Measurements from ENCODE around the gene APOL2.
"Not testable (repeated sequence)": the region's sequence is repeated elsewhere in the genome, so short reads cannot be mapped to it uniquely, and the experiment has no call there.

Gene APOL2

GRCh38 chr22:36267058-36267457 is 27.7 kb upstream of the APOL2 start:
- H3K36me3 ChIP-seq (ENCODE audit: insufficient read depth, low read length): no peaks in the 10 kb centered on the region
- H4K20me1 ChIP-seq (ENCODE audit: insufficient read depth, low read length): no peaks in the 10 kb centered on the region
- H3K4me3 ChIP-seq (ENCODE audit: low read depth, low read length, poor library complexity, severe bottlenecking): no peak overlapping the region
- H3K79me2 ChIP-seq (ENCODE audit: insufficient read depth, low read length): no peaks in the 10 kb centered on the region
- H3K9me3 ChIP-seq (ENCODE audit: low read length): no peaks in the 10 kb centered on the region
- H3K4me1 ChIP-seq (ENCODE audit: insufficient read depth, low read length, severe bottlenecking): no peaks in the 10 kb centered on the region
- H2AFZ ChIP-seq (ENCODE audit: low read length): no peak overlapping the region
- no peak overlapping the region for H3K27ac ChIP-seq (ENCODE audit: low read depth, low read length, poor library complexity, severe bottlenecking)
- no peaks in the 10 kb centered on the region for H3K9me2 ChIP-seq (ENCODE audit: low read depth, low read length)
- H3K27me3 ChIP-seq (ENCODE audit: insufficient read depth, low read length): no peaks in the 10 kb centered on the region
- no peak overlapping the region for H3K9ac ChIP-seq (ENCODE audit: low read length)
- no peak for TF ChIP-seq EZH2 (IDR thresholded peaks at IDR 0.05; ENCODE audit: borderline replicate concordance, low read length)
- TF ChIP-seq, protein P1, sequence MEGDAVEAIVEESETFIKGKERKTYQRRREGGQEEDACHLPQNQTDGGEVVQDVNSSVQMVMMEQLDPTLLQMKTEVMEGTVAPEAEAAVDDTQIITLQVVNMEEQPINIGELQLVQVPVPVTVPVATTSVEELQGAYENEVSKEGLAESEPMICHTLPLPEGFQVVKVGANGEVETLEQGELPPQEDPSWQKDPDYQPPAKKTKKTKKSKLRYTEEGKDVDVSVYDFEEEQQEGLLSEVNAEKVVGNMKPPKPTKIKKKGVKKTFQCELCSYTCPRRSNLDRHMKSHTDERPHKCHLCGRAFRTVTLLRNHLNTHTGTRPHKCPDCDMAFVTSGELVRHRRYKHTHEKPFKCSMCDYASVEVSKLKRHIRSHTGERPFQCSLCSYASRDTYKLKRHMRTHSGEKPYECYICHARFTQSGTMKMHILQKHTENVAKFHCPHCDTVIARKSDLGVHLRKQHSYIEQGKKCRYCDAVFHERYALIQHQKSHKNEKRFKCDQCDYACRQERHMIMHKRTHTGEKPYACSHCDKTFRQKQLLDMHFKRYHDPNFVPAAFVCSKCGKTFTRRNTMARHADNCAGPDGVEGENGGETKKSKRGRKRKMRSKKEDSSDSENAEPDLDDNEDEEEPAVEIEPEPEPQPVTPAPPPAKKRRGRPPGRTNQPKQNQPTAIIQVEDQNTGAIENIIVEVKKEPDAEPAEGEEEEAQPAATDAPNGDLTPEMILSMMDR (IDR thresholded peaks at IDR 0.05; ENCODE audit: low read length): no peak
- no peaks in the 10 kb centered on the region for H3F3A ChIP-seq (ENCODE audit: insufficient read depth, low read length)
- H3K4me2 ChIP-seq (ENCODE audit: low read length): no peak overlapping the region

GRCh38 chr22:36263886-36264664 is 24.7 kb upstream of the APOL2 start:
- not testable (repeated sequence) for H3K9ac ChIP-seq (ENCODE audit: low read length); H3K4me2 ChIP-seq (ENCODE audit: low read length); H3F3A ChIP-seq (ENCODE audit: insufficient read depth, low read length); H3K27ac ChIP-seq (ENCODE audit: low read depth, low read length, poor library complexity, severe bottlenecking); H3K4me3 ChIP-seq (ENCODE audit: low read depth, low read length, poor library complexity, severe bottlenecking); H3K9me3 ChIP-seq (ENCODE audit: low read length); H3K79me2 ChIP-seq (ENCODE audit: insufficient read depth, low read length); H4K20me1 ChIP-seq (ENCODE audit: insufficient read depth, low read length); H2AFZ ChIP-seq (ENCODE audit: low read length); H3K27me3 ChIP-seq (ENCODE audit: insufficient read depth, low read length); H3K36me3 ChIP-seq (ENCODE audit: insufficient read depth, low read length); H3K9me2 ChIP-seq (ENCODE audit: low read depth, low read length)
- peaks cover 16% of the 10 kb centered on the region for H3K4me1 ChIP-seq (ENCODE audit: insufficient read depth, low read length, severe bottlenecking)

DNA sequence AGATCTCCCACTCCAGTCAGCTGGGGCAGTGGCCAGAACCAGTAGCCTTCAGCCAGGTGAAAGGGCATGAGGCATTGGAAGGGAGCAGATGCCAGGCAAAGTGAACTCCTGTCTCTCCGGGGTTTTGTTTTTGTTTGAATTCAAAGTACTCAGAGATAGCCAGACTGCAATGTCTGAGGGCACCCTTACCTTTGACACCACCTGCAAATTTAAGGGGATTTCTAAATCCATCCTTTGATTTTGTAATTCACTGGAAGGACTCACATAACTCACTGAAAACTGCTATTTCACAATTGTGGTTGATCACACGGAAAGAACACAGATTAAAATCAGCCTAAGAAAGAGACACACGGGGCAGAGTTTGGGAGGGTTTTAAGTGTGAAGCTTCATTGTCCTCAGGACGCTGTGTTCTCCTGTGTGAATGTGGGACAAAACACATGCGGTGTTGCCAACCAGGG is 23.9 kb upstream of the APOL2 start:
- peaks cover 24% of the 10 kb centered on the region for H3K4me1 ChIP-seq (ENCODE audit: insufficient read depth, low read length, severe bottlenecking)
- not testable (repeated sequence) for H3K27ac ChIP-seq (ENCODE audit: low read depth, low read length, poor library complexity, severe bottlenecking); H3K9me2 ChIP-seq (ENCODE audit: low read depth, low read length); H3K4me2 ChIP-seq (ENCODE audit: low read length); H4K20me1 ChIP-seq (ENCODE audit: insufficient read depth, low read length); H2AFZ ChIP-seq (ENCODE audit: low read length); H3K9me3 ChIP-seq (ENCODE audit: low read length); H3K79me2 ChIP-seq (ENCODE audit: insufficient read depth, low read length); H3K4me3 ChIP-seq (ENCODE audit: low read depth, low read length, poor library complexity, severe bottlenecking); H3K36me3 ChIP-seq (ENCODE audit: insufficient read depth, low read length); H3F3A ChIP-seq (ENCODE audit: insufficient read depth, low read length); H3K9ac ChIP-seq (ENCODE audit: low read length); H3K27me3 ChIP-seq (ENCODE audit: insufficient read depth, low read length)

GRCh38 chr22:36262307-36262706 is 23.0 kb upstream of the APOL2 start:
- H3K27ac ChIP-seq (ENCODE audit: low read depth, low read length, poor library complexity, severe bottlenecking); H3K4me3 ChIP-seq (ENCODE audit: low read depth, low read length, poor library complexity, severe bottlenecking); H4K20me1 ChIP-seq (ENCODE audit: insufficient read depth, low read length); H3K9me2 ChIP-seq (ENCODE audit: low read depth, low read length); H3K27me3 ChIP-seq (ENCODE audit: insufficient read depth, low read length); H3K4me2 ChIP-seq (ENCODE audit: low read length); H2AFZ ChIP-seq (ENCODE audit: low read length); H3K9me3 ChIP-seq (ENCODE audit: low read length); H3K79me2 ChIP-seq (ENCODE audit: insufficient read depth, low read length); H3K36me3 ChIP-seq (ENCODE audit: insufficient read depth, low read length); H3K9ac ChIP-seq (ENCODE audit: low read length); H3F3A ChIP-seq (ENCODE audit: insufficient read depth, low read length): not testable (repeated sequence)
- peaks cover 33% of the 10 kb centered on the region for H3K4me1 ChIP-seq (ENCODE audit: insufficient read depth, low read length, severe bottlenecking)
